D721Med (cell line): ENCODE measurements around the gene NKD1.

ENCODE experiments used
- DNase-seq: peaks from one replicate; pipeline ENCODE4 v3.0.0; 2011; ENCODE audit warnings: low spot score; ENCODE audit not compliant: insufficient read length
- FAIRE-seq: peaks from 2 replicates; lab custom pipeline; 2011; peaks lifted over from hg19 to GRCh38; lab: Jason Lieb, UNC
- TF ChIP-seq, protein P1 (sequence below): IDR thresholded peaks from 2 replicates; pipeline ENCODE4 v1.5.1; 2012; ENCODE audit warnings: mild to moderate bottlenecking, control low read depth; ENCODE audit not compliant: insufficient read depth; ENCODE audit errors: missing control alignments

Gene NKD1

GRCh38 chr16:50653633-50654519, 105.7 kb downstream of the NKD1 start:
- FAIRE-seq = no peak
- no peak for DNase-seq
- TF ChIP-seq, protein P1, sequence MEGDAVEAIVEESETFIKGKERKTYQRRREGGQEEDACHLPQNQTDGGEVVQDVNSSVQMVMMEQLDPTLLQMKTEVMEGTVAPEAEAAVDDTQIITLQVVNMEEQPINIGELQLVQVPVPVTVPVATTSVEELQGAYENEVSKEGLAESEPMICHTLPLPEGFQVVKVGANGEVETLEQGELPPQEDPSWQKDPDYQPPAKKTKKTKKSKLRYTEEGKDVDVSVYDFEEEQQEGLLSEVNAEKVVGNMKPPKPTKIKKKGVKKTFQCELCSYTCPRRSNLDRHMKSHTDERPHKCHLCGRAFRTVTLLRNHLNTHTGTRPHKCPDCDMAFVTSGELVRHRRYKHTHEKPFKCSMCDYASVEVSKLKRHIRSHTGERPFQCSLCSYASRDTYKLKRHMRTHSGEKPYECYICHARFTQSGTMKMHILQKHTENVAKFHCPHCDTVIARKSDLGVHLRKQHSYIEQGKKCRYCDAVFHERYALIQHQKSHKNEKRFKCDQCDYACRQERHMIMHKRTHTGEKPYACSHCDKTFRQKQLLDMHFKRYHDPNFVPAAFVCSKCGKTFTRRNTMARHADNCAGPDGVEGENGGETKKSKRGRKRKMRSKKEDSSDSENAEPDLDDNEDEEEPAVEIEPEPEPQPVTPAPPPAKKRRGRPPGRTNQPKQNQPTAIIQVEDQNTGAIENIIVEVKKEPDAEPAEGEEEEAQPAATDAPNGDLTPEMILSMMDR = no peak

- DNase-seq (no peak), FAIRE-seq (no peak)
- TF ChIP-seq, protein P1 = no peak
These were observed 107.4 kb downstream of the NKD1 start for GRCh38 chr16:50655558-50656055.

- no peak for FAIRE-seq
- TF ChIP-seq, protein P1 = no peak
These were observed 109.0 kb downstream of the NKD1 start for GRCh38 chr16:50657241-50657640.

GRCh38 chr16:50659806-50660205, 111.6 kb downstream of the NKD1 start:
- TF ChIP-seq, protein P1 = no peak
- DNase-seq (no peak), FAIRE-seq (no peak)

More at GRCh38 chr16:50657241-50657640, 109.0 kb downstream of the NKD1 start:
- no peak for DNase-seq

DNA sequence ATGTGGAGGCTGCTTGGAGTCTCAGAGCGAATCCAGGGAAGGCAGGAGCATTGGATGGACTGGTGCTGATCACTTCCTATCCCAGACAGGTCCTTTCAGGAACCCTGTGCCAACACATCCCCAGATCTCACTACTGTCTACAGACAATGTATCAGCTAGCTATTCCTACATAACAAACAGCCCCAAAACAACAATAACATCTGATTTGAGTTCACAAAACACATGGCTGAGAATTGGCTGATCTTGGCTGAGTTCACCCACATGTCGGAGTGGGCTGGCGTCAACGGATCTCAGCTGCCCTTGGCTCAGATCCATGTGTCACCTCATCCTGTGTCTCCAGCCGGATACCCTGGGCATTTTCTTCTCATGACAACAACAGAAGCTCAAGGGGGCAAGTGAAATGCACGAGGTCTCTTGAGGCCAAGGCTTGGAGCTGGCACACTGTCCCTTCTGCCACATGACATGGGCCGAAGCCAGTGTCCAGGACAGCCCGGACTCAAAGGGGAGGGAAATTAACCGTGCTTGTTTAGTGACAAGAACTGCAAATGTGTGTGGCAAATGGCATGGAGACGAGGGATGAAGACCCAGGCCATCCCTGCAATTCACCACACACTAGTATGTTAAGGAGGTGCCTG, 114.2 kb downstream of the NKD1 start:
- TF ChIP-seq, protein P1 = no peak
- no peak for FAIRE-seq
- no peak for DNase-seq

- FAIRE-seq (no peak), DNase-seq (no peak)
- TF ChIP-seq, protein P1 = no peak
These were observed 116.1 kb downstream of the NKD1 start for GRCh38 chr16:50664270-50664669.
